GOT3 (cell line): ENCODE results near the gene RAD51.

ENCODE experiments used
- DNase-seq: peaks from one replicate; lab custom pipeline; 2025; ENCODE audit warnings: mixed read lengths; lab: John Stamatoyannopoulos, UW

The RAD51 gene

GRCh38 chr15:40722934-40723333 is 28.0 kb downstream of the RAD51 start:
- no peak for DNase-seq

- DNase-seq, result no peak
Observed at GRCh38 chr15:40723919-40724318, 28.9 kb downstream of the RAD51 start.

- no peak for DNase-seq
Observed at GRCh38 chr15:40731034-40731433, 36.1 kb downstream of the RAD51 start.

- no peak for DNase-seq
Observed at GRCh38 chr15:40736575-40736974, 41.6 kb downstream of the RAD51 start.

DNA sequence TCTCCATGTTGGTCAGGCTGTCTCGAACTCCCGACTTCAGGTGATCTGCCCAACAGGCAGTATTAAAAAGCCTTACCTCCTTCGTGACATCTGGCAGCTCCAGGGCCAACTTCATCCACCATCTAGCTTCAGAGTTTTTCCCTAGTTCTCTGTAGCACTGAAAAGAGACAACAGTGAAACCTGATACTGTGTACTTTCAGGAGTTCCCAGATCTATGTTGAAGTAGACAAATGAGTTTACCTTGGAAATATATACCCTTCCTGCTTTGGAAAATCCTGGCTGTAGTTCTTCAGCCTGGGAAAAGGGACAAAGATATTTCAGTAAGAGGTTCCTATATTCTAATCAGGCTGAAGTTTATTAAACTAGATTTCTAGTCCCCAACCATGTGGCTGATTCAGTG is 42.1 kb downstream of the RAD51 start:
- no peak for DNase-seq

- no peak for DNase-seq
Observed at GRCh38 chr15:40739047-40739446, 44.1 kb downstream of the RAD51 start.

GRCh38 chr15:40739854-40740253 is 44.9 kb downstream of the RAD51 start:
- no peak for DNase-seq

DNA sequence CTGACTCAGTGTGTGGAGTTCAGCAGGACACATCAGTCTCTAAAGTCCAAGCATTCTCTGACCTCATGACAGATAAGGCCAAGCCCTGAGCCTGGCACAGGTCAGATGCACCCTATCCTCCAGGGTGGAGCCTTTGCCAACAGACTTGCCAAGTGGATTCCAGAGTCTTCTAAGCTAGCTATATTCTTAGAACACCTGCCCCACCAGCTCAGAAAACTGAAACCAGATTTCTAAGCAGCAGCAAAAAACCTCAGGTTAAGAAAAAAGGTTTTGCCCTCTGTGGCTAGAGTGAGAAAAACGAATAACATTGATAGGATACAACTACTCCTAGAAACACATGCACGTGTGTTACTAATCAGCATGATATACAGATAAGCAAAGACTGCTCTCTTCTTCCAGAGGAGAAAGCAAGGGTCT is 48.5 kb downstream of the RAD51 start:
- no peak for DNase-seq

DNA sequence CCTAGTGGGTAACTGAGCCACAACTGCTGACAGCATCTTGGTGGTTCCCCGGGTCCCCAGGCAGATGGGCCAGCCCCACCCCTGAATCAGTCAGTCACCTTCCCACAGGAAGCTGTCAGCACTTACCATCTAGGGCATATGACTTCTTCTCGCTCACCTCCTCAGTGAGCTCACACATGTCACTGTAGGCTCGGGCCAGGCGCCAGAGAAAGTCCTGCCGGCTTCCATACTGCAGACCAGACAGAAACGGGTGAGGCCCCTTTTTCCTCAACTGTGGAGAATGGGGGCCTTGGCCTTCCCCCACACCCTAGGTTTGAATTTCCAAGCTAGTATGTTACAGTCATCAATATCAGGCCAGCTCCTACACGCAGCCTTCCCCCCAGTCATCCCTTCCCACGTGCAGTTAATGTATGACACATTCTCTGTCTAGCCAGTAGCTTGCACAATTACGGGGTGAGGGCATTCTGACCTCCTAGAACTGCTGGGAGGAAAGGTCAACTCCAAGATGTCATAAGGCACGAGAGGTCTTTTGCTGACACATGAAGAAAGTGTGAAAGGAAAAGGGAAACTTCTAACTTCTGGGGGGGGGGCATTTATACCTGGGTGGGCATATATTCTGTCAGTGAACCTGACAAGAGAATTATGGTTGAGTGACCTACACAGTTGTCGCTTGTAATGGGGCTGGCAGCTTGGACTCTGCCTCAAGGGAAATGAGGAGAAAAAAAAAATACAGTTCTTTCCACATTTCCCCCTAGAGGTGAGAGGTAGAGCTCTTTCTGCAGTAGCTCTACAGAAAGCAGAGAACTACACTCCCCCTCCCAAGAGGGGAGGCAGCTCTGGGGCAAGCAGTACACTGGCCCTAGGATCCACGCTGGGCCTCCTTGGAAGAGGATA is 49.2 kb downstream of the RAD51 start:
- DNase-seq, result peak; percentile 22

GRCh38 chr15:40744815-40745152 is 49.8 kb downstream of the RAD51 start:
- no peak for DNase-seq

DNA sequence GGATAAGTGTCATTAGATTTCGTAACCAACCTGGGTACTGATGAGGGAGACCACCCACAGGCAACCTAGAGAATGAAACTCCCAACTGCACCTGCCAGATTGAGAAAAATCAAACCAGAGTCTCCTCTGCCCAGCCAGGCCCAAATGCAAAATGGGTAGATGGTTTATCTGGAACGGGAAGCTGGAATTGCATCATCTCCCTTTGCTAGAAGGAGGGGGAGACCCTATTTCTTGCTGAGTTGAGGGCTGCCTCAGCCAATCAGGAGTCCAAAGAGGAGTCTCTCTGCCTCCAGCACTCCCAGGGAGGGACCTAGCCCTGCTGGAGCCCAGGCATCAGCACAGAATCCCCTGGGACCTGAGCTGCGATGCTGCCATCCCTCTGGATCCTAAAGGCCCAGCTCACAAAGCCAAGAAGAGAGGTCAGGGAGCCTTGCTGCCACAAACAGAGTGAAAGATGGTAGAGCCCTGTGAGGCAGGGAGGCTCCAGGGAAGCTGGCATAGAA is 52.0 kb downstream of the RAD51 start:
- no peak for DNase-seq

- DNase-seq, result no peak
Observed at GRCh38 chr15:40747685-40748631, 53.0 kb downstream of the RAD51 start.

DNA sequence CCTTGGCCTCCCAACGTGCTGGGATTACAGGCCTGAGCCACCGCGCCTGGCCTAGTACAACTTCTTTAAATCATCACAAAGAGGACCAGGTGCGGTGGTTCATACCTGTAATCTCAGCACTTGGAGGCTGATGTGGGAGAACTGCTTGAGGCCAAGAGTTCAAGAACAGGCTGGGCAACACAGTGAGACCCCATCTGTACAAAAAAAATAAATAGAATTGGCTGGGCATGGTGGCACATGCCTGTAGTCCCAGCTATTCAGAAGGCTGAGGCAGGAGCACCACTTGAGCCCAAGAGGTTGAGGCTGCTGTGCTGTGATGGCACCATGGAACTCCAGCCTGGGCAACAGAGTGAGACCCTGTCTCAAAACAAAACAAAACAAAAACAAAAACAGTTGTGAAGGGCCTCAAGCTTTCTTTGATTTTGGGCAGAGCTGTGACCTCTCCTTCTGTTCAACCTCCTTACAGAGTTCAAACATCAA is 54.2 kb downstream of the RAD51 start:
- no peak for DNase-seq

GRCh38 chr15:40750885-40751284 is 55.9 kb downstream of the RAD51 start:
- no peak for DNase-seq

GRCh38 chr15:40751745-40752144 is 56.8 kb downstream of the RAD51 start:
- DNase-seq, result no peak

DNA sequence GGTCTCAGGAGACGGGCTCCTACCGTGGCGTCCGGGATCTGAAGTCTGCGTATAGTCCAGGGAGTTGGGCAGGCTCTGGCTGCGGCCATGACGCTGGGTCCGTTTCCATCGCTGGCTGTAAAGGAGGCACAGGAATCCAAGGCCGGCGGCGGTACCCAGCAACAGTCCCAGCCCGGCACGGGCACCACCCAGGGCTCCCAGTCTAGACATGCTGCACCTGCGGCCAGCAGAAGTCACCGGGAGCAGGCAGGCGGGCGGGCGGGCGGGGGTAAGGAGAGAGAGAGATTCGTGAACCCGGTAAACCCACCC is 59.6 kb downstream of the RAD51 start:
- no peak for DNase-seq

DNA sequence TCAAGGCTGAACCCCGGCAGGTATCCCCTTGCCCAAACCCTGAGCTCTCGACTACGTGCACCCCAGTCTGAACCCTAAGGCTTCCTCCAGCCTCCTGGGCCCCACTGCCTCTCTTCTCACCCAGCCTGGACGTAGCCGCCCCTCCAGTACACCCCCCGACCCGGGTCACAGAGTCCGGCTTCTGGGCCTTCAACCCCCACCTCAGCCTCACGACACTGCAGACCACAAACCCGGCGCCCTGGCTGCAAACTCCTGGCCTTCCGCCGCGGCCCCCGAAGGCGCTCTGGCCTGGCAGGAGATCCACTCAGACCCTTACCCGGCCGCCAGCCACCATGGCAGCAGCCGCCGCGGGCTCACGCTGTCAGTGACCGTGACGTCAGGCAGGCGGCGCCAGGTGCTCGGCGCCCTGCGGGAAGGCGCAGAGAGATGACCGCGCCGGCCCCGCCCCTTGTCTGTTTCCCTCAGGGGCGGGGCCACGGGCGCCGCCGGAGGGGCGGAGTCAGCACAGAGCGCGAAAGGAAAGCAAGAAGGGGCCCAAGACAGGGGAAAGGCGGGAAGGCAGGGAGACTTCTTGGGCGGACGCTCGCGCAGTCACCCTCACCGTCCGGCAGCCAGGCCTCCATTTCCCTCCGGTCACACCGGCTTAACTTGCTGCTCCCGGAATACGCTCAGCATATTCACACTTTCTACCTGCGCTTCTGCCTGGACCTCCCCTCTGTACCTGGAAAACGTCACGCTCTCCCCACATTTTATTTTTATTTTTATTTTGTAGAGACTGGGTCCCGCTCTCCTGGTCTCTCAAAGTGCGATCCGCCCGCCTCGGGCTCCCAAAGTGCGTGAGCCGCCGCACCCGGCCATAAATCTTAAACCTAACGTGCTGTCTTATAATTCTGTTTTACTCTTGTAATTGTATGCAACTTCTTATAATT is 60.2 kb downstream of the RAD51 start, which contains the start of gene RMDN3:
Gene RMDN3 (minus strand): TSS at position 372 of the 929 bp plus-strand sequence. CDS start 471 bp downstream, outside the sequence.
- DNase-seq, result peak; percentile 56

DNA sequence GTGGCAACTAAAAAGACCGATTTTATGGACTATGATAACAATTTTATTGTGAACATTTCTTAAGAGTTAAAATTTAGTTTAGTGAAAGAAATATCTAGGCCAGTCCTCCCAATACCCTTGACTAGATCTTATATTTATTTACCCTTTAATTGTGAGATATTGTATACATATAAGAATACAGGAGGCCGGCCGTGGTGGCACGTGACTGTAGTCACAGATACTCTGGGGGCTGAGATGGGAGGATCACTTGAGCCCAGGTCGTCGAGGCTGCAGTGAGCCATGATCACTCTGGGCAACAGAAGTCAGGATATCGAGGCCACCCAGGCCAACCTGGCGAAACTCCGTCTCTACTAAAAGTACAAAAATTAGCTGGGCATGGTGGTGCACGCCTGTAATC is 60.8 kb downstream of the RAD51 start:
- no peak for DNase-seq

DNA sequence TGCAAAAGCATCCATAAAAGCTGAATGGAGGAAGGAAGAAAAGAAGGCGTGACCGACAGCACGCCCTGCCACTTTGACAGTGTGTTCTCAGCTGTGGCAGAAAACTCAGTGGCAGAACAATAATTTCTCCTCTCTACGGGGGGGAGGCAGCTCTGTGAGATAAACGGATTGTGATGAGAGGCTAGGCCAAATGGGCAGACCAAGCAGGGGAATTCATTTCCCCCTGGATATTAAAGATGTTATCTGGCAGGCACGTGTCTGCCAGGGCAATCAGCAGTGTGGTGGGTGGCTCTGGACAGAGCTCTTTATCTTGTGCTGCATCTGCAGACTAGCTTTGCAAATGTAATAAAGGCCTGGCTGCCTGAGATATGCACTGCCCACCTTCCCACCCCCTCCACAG is 62.0 kb downstream of the RAD51 start:
- DNase-seq, result no peak

GRCh38 chr15:40759961-40760360 is 65.0 kb downstream of the RAD51 start:
- no peak for DNase-seq
